K562 (cell line): ENCODE results near the gene NKAPL. TPM values are rescaled to one million over a fixed set of nuclear protein-coding genes. Genes with fewer than 3 reads are reported as not detected.

Experiments
- BCOR ChIP-seq: fragments of 450-650 bp; IDR thresholded peaks from 2 replicates; pipeline ENCODE4 v1.6.1; 2016
- BRD4 ChIP-seq: fragments of 200-600 bp; sonication (generic); IDR thresholded peaks from 2 replicates; pipeline ENCODE4 v1.6.1; 2017; ENCODE audit warnings: inconsistent platforms
- CTBP1 ChIP-seq: fragments of 450-650 bp; IDR thresholded peaks from 2 replicates; pipeline ENCODE4 v1.6.1; 2016; ENCODE audit warnings: borderline replicate concordance
- ELF1 ChIP-seq: fragments of 200-800 bp; sonication (Bioruptor generic); IDR thresholded peaks from 2 replicates; pipeline ENCODE4 v1.6.1; 2016; ENCODE audit warnings: missing genetic modification characterization, missing compliant biosample characterization
- HEY1 ChIP-seq: fragments of 250-450 bp; sonication (Bioruptor Pico); IDR thresholded peaks from 2 replicates; pipeline ENCODE4 v1.5.0; 2020; ENCODE audit warnings: mild to moderate bottlenecking, moderate library complexity, borderline replicate concordance
- JUNB ChIP-seq: fragments of 450-650 bp; formaldehyde crosslinking; conservative IDR thresholded peaks from 2 replicates; pipeline ENCODE4 v1.4.0; 2020; ENCODE audit warnings: mild to moderate bottlenecking
- NRF1 ChIP-seq, 2 experiments: fragments of 450-650 bp; IDR thresholded peaks in 1 of 2; conservative IDR thresholded peaks in 1 of 2; 2 replicates each; pipeline ENCODE4 v1.6.1; 2014; ENCODE audit warnings: mild to moderate bottlenecking in 2 of 2
- RAD21 ChIP-seq, 2 experiments: fragments of 250-450 bp in 1 of 2; fragments of 450-650 bp in 1 of 2; sonication (Bioruptor Pico) in 1 of 2; formaldehyde crosslinking in 1 of 2; IDR thresholded peaks in 1 of 2; conservative IDR thresholded peaks in 1 of 2; 2 replicates each; pipeline versions ENCODE4 v1.4.0 to v1.8.0; 2020 to 2022; ENCODE audit warnings: mild to moderate bottlenecking in 2 of 2, moderate library complexity in 1 of 2
- RBM15 ChIP-seq: fragments of 200-400 bp; formaldehyde crosslinking; IDR thresholded peaks from 2 replicates; pipeline ENCODE4 v1.6.1; 2018; ENCODE audit warnings: mild to moderate bottlenecking, low read length, moderate library complexity; ENCODE audit not compliant: insufficient read depth
- SIN3B ChIP-seq: fragments of 450-650 bp; IDR thresholded peaks from 2 replicates; pipeline ENCODE4 v1.6.1; 2017; ENCODE audit warnings: low read depth, mild to moderate bottlenecking, moderate library complexity
- TEAD4 ChIP-seq, 2 experiments: sonication (generic) in 1 of 2; formaldehyde crosslinking in 1 of 2; IDR thresholded peaks; 2 replicates each; pipeline versions ENCODE4 v1.6.1 to v1.8.0; 2012 to 2022; ENCODE audit warnings: borderline replicate concordance in 1 of 2, inconsistent platforms in 1 of 2, low read length in 1 of 2, mild to moderate bottlenecking in 1 of 2, missing genetic modification reagents in 1 of 2
- TRIM28 ChIP-seq: fragments of 450-650 bp; IDR thresholded peaks from 2 replicates; pipeline ENCODE4 v1.6.1; 2017
- ZNF354B ChIP-seq: fragments of 250-450 bp; sonication (Bioruptor Pico); IDR thresholded peaks from 2 replicates; pipeline ENCODE4 v1.4.0; 2020
- ZNF41 ChIP-seq: fragments of 250-450 bp; sonication (Bioruptor Pico); conservative IDR thresholded peaks from 2 replicates; pipeline ENCODE4 v1.4.0; 2020; ENCODE audit warnings: mild to moderate bottlenecking
- ZNF444 ChIP-seq: fragments of 250-450 bp; sonication (Bioruptor Pico); IDR thresholded peaks from 2 replicates; pipeline ENCODE4 v1.4.0; 2020; ENCODE audit warnings: mild to moderate bottlenecking, moderate library complexity
- ZNF766 ChIP-seq: fragments of 200-800 bp; sonication (Bioruptor generic); conservative IDR thresholded peaks from 2 replicates; pipeline ENCODE4 v1.6.1; 2016; ENCODE audit warnings: missing genetic modification characterization, missing compliant biosample characterization
- polyA plus RNA-seq, 8 experiments: library from polyadenylated mRNA; depleted of rRNA in 4 of 8; stranded (reverse) in 5 of 8; unstranded in 3 of 8; fragments of >200 nt; fragmentation: Nextera tagmentation in 2 of 8; fragmentation: Illumina TruSeq in 1 of 8; extraction: Ambion mirVana in 2 of 8; extraction: Trizol in 1 of 8; gene quantifications; 2 replicates each; pipeline versions ENCODE4 v1.2.1 to v1.2.3, GENCODE V29; 2011 to 2014; ENCODE audit warnings: inconsistent platforms in 1 of 8, missing spikeins in 1 of 8
- total RNA-seq, 7 experiments: library from RNA; depleted of rRNA in 6 of 7; stranded (reverse); fragments of >200 nt in 6 of 7; fragmentation: Illumina TruSeq in 2 of 7; extraction: Trizol in 2 of 7; gene quantifications; 2 replicates each; pipeline versions ENCODE4 v1.2.1 to v1.2.3, GENCODE V29; 2011 to 2021; ENCODE audit warnings: low replicate concordance in 1 of 7
- TF ChIP-seq, protein P1 (sequence below), 2 experiments: fragments of 450-650 bp; IDR thresholded peaks; 2 replicates each; pipeline ENCODE4 v1.6.1; 2016
- TF ChIP-seq, protein P2 (sequence below): IDR thresholded peaks from 2 replicates; pipeline ENCODE4 v1.6.1; 2016; ENCODE audit warnings: missing genetic modification characterization, missing compliant biosample characterization
- TF ChIP-seq, protein P3 (sequence below): fragments of 450-650 bp; IDR thresholded peaks from 2 replicates; pipeline ENCODE4 v1.6.1; 2016
- TF ChIP-seq, protein P4 (sequence below), 2 experiments: fragments of 450-650 bp; IDR thresholded peaks; 2 replicates each; pipeline ENCODE4 v1.6.1; 2018; ENCODE audit warnings: mild to moderate bottlenecking in 2 of 2, low read depth in 1 of 2; ENCODE audit not compliant: partially characterized antibody in 2 of 2

NKAPL gene
- total and polyA plus RNA-seq, 9 of the 15 experiments (the other 6 are each of a cell fraction or from before 2014, with no cell fraction given) = not detected

DNA sequence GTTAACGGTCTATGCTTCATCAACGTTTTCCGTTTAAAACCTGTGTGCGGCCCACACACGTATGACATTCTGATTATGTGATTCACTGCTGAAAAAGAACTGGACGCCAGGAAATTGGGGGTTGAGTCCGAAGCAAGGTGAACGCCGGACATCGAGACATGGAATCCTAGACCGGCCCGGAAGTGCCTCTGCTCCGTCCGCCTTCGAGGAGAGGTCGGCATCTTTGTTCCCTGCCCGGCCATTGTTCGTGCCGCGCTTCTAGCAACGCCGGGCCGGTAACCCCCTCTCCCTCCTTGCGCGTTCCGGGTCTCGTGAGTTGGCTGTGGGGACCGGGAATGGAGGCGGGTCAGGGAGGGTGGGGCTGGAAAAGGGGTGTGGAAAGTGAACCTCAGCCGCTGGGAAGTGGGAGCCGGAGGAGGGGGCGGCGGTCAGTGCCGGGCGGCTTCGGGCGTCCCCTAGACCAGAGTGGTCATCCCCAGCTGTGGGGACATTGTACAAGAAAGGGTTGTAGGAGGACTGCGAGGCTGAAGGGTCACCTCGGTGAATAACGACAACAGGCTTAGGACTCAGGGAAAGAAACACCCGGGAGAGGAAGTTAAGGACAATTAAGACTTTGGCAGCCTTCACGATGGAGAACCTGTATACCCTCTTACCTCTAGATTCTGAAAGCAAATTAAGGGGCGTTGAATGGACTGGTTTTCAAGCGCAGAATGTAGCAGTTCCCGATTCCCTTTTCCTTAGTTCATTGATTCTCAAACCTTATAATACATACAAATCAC is 33.9 kb upstream of the NKAPL start, which contains the start of gene ZSCAN9 (continued):
- TF ChIP-seq ZNF444 (CRISPR knock-in tag) (peak; percentile 27; the same call in 1 of the 2 replicates), NRF1 (conservative IDR thresholded peaks at IDR 0.05 in 1 of 2, IDR thresholded peaks at IDR 0.05 in 1 of 2) (no peak; a peak in 2 of 4 replicates), BRD4 (peak; percentile 96), TEAD4 (IDR thresholded peaks at IDR 0.05; ENCODE audit: low read length) (peak; percentile 71), TEAD4 (CRISPR knock-in tag; IDR thresholded peaks at IDR 0.05; ENCODE audit: borderline replicate concordance) (no peak), JUNB (CRISPR knock-in tag) (no peak), ZNF41 (CRISPR knock-in tag) (no peak), ZNF766 (CRISPR knock-in tag) (peak; percentile 53; the same call in 1 of the 2 replicates), ZNF354B (CRISPR knock-in tag) (no peak), ELF1 (peak; percentile 95), CTBP1 (peak; percentile 80), TRIM28 (no peak), RAD21 (CRISPR knock-in tag; conservative IDR thresholded peaks at IDR 0.05 in 1 of 2, IDR thresholded peaks at IDR 0.05 in 1 of 2) (peak; percentile 21 to 29; a peak in 3 of 4 replicates), BCOR (peak; percentile 48; the same call in 1 of the 2 replicates), SIN3B (peak; percentile 80), RBM15 (no peak), HEY1 (0 out of 2 replicates have a peak, but pooled peaks have one; percentile 59)
- TF ChIP-seq, protein P1, sequence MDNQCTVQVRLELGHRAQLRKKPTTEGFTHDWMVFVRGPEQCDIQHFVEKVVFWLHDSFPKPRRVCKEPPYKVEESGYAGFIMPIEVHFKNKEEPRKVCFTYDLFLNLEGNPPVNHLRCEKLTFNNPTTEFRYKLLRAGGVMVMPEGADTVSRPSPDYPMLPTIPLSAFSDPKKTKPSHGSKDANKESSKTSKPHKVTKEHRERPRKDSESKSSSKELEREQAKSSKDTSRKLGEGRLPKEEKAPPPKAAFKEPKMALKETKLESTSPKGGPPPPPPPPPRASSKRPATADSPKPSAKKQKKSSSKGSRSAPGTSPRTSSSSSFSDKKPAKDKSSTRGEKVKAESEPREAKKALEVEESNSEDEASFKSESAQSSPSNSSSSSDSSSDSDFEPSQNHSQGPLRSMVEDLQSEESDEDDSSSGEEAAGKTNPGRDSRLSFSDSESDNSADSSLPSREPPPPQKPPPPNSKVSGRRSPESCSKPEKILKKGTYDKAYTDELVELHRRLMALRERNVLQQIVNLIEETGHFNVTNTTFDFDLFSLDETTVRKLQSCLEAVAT (IDR thresholded peaks at IDR 0.05) = peak; percentile 44 to 80; a peak in 2 of 4 replicates
- TF ChIP-seq, protein P2, sequence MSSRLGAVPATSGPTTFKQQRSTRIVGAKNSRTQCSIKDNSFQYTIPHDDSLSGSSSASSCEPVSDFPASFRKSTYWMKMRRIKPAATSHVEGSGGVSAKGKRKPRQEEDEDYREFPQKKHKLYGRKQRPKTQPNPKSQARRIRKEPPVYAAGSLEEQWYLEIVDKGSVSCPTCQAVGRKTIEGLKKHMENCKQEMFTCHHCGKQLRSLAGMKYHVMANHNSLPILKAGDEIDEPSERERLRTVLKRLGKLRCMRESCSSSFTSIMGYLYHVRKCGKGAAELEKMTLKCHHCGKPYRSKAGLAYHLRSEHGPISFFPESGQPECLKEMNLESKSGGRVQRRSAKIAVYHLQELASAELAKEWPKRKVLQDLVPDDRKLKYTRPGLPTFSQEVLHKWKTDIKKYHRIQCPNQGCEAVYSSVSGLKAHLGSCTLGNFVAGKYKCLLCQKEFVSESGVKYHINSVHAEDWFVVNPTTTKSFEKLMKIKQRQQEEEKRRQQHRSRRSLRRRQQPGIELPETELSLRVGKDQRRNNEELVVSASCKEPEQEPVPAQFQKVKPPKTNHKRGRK (tag) = no peak
- TF ChIP-seq, protein P3, sequence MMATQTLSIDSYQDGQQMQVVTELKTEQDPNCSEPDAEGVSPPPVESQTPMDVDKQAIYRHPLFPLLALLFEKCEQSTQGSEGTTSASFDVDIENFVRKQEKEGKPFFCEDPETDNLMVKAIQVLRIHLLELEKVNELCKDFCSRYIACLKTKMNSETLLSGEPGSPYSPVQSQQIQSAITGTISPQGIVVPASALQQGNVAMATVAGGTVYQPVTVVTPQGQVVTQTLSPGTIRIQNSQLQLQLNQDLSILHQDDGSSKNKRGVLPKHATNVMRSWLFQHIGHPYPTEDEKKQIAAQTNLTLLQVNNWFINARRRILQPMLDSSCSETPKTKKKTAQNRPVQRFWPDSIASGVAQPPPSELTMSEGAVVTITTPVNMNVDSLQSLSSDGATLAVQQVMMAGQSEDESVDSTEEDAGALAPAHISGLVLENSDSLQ = peak; percentile 55; the same call in 1 of the 2 replicates
- TF ChIP-seq, protein P4, sequence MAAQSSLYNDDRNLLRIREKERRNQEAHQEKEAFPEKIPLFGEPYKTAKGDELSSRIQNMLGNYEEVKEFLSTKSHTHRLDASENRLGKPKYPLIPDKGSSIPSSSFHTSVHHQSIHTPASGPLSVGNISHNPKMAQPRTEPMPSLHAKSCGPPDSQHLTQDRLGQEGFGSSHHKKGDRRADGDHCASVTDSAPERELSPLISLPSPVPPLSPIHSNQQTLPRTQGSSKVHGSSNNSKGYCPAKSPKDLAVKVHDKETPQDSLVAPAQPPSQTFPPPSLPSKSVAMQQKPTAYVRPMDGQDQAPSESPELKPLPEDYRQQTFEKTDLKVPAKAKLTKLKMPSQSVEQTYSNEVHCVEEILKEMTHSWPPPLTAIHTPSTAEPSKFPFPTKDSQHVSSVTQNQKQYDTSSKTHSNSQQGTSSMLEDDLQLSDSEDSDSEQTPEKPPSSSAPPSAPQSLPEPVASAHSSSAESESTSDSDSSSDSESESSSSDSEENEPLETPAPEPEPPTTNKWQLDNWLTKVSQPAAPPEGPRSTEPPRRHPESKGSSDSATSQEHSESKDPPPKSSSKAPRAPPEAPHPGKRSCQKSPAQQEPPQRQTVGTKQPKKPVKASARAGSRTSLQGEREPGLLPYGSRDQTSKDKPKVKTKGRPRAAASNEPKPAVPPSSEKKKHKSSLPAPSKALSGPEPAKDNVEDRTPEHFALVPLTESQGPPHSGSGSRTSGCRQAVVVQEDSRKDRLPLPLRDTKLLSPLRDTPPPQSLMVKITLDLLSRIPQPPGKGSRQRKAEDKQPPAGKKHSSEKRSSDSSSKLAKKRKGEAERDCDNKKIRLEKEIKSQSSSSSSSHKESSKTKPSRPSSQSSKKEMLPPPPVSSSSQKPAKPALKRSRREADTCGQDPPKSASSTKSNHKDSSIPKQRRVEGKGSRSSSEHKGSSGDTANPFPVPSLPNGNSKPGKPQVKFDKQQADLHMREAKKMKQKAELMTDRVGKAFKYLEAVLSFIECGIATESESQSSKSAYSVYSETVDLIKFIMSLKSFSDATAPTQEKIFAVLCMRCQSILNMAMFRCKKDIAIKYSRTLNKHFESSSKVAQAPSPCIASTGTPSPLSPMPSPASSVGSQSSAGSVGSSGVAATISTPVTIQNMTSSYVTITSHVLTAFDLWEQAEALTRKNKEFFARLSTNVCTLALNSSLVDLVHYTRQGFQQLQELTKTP (IDR thresholded peaks at IDR 0.05; ENCODE audit: low read depth in 1 of 2, partially characterized antibody in 2 of 2) = peak in 1 of 2 experiments; percentile 55
